Activated T-cell treated with anti-CD3 and anti-CD28 coated beads for 48 hours (primary cell): ENCODE results near the gene KCTD10.
"Not testable (repeated sequence)": the region's sequence is repeated elsewhere in the genome, so short reads cannot be mapped to it uniquely, and the experiment has no call there.

Experiments used
- DNase-seq: peaks from one replicate; pipeline ENCODE4 v3.0.0-alpha.2; 2020; ENCODE audit warnings: low read depth

The KCTD10 gene

DNA sequence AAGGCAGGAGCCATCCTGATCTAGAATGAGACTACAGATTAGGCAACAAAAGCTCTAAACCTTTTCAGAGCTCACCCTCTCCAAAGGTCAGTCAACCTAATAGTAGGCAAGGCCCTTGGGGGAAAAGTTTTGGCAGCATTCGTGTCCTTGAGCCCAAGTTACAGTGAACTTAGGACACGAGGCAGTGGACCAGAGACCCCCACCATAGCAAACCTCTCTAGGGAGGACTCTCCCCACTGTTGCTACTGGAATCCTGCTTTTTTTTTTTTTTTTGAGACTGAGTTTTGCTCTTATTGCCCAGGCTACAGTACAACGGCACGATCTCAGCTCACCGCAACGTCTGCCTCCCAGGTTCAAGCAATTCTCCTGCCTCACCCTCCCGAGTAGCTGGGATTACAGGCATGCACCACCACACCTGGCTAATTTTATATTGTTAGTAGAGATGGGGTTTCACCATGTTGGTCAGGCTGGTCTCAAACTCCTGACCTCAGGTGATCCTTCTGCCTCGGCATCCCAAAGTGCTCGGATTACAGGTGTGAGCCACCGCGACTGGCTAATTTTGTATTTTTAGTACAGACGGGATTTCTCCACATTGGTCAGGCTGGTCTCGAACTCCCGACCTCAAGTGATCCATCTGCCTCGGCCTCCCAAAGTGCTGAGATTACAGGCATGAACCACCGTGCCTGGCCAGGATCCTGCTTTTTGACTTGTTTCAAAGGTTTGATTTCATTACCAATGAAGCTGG, 3.4 kb downstream of the KCTD10 start:
- not testable (repeated sequence) for DNase-seq

- DNase-seq = no peak
Measured at GRCh38 chr12:109473006-109473405, 4.1 kb downstream of the KCTD10 start.

GRCh38 chr12:109469517-109469916, 7.6 kb downstream of the KCTD10 start:
- no peak for DNase-seq

DNA sequence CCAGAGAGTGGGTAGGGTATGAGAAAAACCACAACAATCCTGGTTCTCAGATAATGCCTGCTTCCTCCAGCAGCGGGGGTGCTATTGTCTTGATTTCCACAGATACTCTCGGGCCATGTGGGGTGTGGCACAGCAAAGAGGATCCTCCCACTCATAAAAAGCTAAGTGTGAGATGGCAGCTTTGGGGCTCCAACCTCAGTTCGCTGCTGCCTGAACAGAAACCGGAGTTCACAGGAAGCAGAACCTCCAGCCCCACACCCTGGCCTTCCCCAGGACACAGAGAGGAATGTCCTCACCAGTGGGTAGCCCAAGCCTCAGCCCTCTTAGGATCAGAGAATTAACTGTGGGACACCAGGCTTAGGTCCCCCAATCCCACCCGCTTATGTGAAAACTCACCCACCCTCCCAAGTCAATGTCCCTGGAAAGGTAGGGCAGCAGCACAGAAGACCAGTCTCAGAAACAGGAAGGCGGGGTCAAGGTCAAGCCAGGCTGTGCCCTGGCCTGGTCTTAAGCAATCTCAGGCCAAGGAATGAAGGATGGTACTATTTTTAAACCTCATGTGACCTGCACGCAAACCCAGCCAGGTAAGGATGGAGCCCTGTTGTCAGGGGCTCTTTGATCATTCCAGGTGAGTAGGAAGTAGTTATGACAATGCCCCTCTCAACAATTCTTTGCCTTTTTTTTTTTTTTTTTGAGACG, 9.0 kb downstream of the KCTD10 start:
- no peak for DNase-seq

GRCh38 chr12:109466821-109467220, 10.3 kb downstream of the KCTD10 start:
- DNase-seq = no peak

- DNase-seq = no peak
Measured at GRCh38 chr12:109466305-109466704, 10.8 kb downstream of the KCTD10 start.

DNA sequence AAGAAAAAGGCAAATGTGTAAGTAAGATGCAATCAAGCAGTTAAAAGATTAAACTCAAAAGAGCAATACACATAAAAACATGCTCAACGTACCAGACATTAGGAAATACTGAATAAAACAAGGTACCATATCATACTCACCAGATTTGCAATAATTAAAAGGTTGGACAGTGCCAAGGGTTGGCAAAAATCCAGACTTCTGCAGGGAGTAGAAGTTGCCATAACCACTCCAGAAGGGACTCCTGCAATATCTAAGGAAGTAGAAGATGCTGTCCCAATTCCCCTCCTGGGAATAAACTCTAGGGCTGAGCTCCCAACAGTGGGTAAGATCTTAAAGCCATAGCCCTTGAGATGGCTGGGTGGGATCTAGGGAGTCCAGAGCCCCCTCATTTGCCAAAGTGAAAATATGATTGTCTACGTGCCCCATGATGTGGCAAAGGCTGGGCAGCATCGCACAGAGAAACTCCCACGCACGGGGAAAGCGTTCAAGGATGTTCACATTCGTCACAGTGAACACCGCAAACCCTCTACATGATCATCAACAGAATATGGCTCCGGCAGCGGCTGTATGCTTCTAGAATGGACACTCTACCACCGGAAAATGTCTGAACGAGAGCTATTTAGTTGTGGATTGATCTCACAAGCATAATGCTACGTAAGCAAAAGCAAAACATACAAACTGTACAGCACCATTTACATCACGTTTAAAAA, 12.3 kb downstream of the KCTD10 start:
- no peak for DNase-seq

DNA sequence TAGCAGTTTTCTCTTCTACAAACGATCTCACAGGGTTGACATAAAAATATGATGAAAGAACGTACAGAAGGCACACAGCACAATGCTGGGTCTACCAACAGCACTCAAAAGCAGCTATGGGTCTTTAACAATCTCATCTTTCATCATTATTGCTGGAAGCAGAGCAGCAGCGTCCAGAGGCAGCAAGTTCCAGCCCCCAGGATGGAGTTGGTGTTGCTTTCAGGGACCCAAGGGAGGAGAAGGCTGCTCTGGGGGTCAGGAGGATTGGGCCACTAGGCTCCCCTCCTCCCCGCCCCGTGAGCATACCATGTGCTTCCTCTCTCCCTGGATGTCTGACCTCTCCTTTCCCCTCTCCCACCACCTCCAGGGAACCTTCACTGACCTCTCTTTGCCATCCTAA, 13.3 kb downstream of the KCTD10 start:
- no peak for DNase-seq

GRCh38 chr12:109462868-109463692, 14.0 kb downstream of the KCTD10 start:
- DNase-seq = no peak

DNA sequence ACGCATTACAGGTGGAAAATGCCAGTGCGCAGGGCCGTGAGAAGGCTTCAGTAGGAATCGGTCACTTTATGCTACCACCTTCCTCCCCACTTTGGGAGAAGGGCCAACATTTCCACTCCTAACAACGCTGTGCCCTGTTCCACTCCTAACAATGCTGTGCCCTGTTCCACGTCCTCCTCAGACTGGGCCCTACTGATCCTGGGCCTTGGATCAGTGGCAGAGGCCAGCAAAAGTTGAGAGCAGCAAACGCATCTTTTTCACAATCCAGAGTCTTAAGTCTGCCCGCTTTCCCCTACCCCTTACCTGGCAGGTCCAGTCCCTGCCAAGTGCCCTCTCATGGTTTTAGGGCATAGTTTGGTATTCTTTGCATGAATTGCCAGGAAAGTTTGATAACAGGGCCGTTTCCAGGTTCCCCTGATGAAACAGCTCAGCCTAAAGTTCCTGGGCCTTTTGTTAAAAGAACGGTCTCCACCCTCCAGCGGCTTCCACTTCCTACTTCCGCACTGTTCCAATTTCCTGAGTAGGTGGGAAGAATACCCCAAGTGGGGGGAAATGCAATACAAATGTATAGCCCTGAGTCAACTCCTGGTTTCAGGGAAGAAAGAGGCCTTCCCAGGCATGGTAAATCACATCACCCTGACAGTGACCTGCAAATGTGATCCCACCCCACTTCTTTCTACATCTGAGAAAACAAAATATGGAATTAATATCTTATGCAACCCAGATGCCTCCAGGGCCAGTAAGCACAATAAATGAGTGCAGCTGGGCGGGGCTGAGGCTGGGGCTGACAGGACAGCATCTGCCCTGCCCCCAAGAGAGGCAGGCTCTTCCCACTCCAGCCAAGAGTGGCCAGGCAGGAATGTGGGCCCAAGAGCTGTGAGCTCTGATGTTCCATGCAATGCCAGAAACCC, 15.0 kb downstream of the KCTD10 start:
- DNase-seq = no peak

DNA sequence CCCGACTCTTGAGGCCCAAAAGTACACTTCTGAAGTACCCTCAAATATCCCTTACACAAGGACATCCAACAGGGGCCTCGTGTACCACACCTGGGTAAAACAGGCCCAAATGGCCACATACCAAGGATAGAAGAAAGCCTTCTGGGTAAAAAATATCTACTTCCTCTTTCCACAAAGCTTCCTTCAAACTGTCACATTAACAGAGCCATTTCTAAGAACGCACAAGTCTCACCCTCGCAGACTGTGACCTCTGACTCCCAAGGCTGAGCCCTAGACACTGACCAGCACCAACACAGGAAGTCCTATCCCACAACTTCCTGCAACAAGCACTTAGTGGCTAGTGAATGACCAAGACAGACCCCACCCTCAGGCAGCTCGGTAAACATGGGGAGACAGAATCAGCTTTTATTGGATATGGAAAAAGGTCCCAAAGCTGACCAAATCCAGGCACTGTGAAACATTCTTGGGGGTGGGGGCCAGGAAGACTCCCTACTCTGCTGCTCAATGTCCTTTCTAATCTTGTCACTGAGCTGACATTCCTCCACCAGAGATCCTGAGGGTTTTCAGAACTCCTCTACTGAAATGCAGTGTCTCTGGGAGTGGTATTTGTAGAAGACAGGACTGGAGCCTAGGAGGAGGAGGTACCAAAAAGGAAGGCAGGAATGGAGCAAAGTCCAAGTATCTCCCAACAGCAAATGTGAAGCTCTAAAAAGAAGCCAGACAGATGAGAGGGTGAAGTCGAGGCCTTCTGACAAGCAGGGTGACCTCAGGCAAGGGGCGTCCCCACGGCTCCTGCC, 15.9 kb downstream of the KCTD10 start:
- DNase-seq = no peak

DNA sequence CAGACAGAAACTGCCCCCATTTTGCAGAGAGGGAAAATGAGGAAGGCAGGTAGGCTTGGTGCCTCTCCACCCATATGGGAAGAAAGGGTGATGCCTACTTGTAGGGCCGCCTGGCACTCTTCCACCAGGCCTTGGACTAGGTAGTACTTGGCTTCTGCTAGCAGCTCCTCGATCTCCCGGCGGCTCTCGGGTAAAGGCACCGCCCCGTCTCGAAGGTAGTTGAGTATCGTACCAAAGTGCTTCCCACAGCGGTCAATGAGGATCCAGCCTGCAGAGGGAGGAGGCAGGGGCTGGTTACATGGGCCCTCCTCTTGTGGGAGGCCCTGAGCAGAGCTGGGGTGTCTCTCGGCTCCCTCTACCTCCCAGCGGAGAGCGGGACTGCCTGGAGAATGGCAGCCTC, 16.6 kb downstream of the KCTD10 start:
- DNase-seq = no peak

DNA sequence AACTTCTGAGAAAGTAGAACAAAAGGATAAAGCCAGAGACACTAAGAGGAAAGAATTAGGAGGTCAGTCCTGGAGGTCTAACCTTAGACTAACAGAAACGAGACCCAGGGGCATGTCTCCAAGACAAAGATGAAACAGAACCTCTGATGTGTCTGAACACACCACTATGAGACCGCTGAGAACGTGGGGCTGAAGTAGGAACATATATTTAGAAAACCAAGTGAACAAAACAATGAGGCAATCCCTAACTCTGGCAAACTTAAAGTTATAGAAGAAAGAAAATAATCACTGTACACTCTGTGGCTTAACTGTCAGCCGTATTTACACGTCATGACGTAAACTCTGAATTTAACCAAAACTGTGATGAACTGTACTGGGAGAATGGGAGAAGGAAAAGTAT, 17.9 kb downstream of the KCTD10 start:
- DNase-seq = no peak

DNA sequence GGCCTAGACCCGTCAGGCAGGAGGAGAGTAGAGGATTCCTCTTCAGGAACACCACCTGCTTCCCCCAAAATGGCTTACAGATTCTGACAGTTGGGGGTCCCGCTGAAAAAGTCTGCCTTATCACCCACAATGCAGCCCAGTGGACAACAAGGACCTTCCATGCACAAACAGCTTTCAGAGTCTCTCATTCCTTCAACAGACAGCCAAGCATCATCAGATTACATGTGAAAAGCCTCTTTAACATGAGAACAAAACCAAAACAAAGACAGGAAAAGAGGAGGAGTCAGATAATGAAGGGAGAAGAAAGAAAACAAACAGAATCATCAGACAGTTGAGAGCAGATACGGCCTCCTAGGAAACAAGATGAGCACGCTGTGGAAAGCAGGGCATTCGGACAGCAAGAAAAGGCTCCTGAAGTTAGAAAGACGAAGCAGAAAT, 18.3 kb downstream of the KCTD10 start:
- DNase-seq = no peak

DNA sequence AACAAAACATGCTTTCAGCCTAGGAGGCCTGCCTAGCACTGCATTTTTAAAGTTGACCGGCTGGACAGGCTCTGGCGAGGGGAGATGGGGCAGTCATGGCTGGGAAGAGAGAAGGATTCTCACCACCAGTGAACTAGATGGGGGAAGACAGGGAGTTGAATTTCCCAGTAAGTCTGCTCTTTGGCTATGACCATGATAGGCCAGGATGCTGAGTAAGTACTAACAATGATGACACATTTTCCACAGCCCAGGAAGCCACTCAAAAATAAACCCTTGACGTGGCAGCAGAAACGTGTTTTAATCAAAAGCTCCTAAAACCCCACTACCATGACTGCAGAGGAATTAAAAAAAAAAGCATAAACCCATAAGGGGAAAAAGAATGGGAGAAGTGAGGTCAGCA, 19.0 kb downstream of the KCTD10 start:
- no peak for DNase-seq

DNA sequence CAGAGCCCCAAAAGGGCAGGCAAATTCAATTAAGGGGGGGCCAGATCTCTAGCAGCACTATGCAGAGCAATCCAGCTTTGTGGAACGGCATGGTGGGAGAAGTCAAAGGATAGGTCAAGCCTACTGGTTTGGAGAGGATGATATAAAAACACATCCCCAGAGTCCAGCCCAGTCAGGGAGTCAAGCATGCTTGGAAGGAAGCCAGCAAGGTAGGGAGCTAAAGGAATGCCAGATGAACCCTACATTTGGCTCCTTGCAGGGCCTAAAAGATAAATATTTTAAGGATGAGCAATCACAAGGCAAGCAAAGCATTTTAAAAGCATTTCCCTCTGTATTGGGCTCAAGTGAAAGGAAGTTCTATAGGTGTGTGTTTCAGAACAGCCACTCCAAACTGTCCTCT, 21.4 kb downstream of the KCTD10 start:
- no peak for DNase-seq

GRCh38 chr12:109452489-109452888, 24.6 kb downstream of the KCTD10 start:
- DNase-seq = no peak

- DNase-seq = no peak
Measured at GRCh38 chr12:109451400-109451799, 25.7 kb downstream of the KCTD10 start.

DNA sequence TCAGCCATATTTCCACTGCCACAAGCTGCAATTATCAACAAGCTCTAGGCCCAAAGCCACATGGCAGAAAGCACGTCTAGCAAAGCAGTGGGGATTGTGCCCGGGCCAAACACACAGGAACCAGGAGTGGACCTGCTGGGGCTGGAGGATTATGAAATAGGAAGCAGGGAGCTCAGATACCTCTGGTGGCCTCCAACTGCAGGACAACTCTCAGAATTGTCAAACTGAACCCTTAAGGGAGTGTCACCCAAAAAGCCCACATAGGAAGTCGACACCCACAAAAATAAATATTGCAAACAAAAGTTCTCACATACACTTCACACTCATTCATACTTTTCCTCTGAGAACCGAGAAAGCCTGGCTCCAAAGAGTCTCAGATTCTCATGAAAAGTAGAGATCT, 26.1 kb downstream of the KCTD10 start:
- DNase-seq = no peak

- DNase-seq = no peak
Measured at GRCh38 chr12:109449845-109450532, 27.1 kb downstream of the KCTD10 start.
